ENCODE measurements around the gene VPS51. TPM values are rescaled to one million over a fixed set of nuclear protein-coding genes. Genes with fewer than 3 reads are reported as not detected.

VPS51 gene
- total and polyA plus RNA-seq, 12 donors, result 28.0 to 269 (median 146) TPM

- H3K4me3 ChIP-seq, result no peak overlapping the region
- peak in 3 of 7 donors; percentile 23 to 46 (median 40) for DNase-seq
- WGBS, 4 donors, result 54 to 78% (median 72%) methylated on average over 3 to 11 of the region's 11 CpGs
- TF ChIP-seq CTCF (IDR thresholded peaks at IDR 0.05) (no peak), POLR2A (IDR thresholded peaks at IDR 0.05) (no peak)
- intact Hi-C loops (cut with DNase I), result no loop called here
- H3K27ac ChIP-seq, result peak overlapping the region; percentile 52 to 95 (median 89)
- no peaks in the 10 kb centered on the region for H3K27me3 ChIP-seq
- peaks cover 0 to 29% of the 10 kb centered on the region in 2 donors for H3K36me3 ChIP-seq (replicated peaks in 1 of 2)
- H3K4me1 ChIP-seq (replicated peaks in 1 of 2), result peaks cover 49 to 64% of the 10 kb centered on the region in 2 donors
- no peaks in the 10 kb centered on the region for H3K9me3 ChIP-seq (replicated peaks in 1 of 3)
Observed at GRCh38 chr11:65114538-65115171, 18.6 kb downstream of the VPS51 start.

GRCh38 chr11:65115361-65116082, 19.5 kb downstream of the VPS51 start:
- WGBS, 4 donors, result 83 to 92% (median 91%) methylated on average over 10 to 21 of the region's 21 CpGs
- intact Hi-C loops (cut with DNase I), result no loop called here
- peak overlapping the region in 3 of 5 donors; percentile 89 to 95 (median 94) for H3K27ac ChIP-seq
- TF ChIP-seq POLR2A (IDR thresholded peaks at IDR 0.05), result no peak
- H3K4me1 ChIP-seq (replicated peaks in 1 of 2), result peaks cover 48 to 62% of the 10 kb centered on the region in 2 donors
- no peaks in the 10 kb centered on the region for H3K27me3 ChIP-seq
- peak in 3 of 7 donors; percentile 12 to 45 (median 39) for DNase-seq
- H3K9me3 ChIP-seq (replicated peaks in 1 of 3), result no peaks in the 10 kb centered on the region
- H3K36me3 ChIP-seq (replicated peaks in 1 of 2), result peaks cover 0 to 34% of the 10 kb centered on the region in 2 donors
- no peak overlapping the region for H3K4me3 ChIP-seq

GRCh38 chr11:65116370-65117205, 20.6 kb downstream of the VPS51 start:
- TF ChIP-seq POLR2A (IDR thresholded peaks at IDR 0.05) (peak in 1 of 2 donors; percentile 79), CTCF (IDR thresholded peaks at IDR 0.05) (no peak)
- intact Hi-C loops (cut with DNase I), result no loop called here
- H3K36me3 ChIP-seq (replicated peaks in 1 of 2), result peaks cover 0 to 37% of the 10 kb centered on the region in 2 donors
- DNase-seq, result peak; percentile 63 to 85 (median 80)
- no peaks in the 10 kb centered on the region for H3K27me3 ChIP-seq
- no peaks in the 10 kb centered on the region for H3K9me3 ChIP-seq (replicated peaks in 1 of 3)
- peak overlapping the region in 3 of 4 donors; percentile 51 to 95 (median 85) for H3K4me3 ChIP-seq
- 4 to 65% (median 17%) methylated on average over 18 to 68 of the region's 68 CpGs for WGBS, 4 donors
- H3K27ac ChIP-seq, result peak overlapping the region; percentile 57 to 95 (median 94)
- H3K4me1 ChIP-seq (replicated peaks in 1 of 2), result peaks cover 44 to 61% of the 10 kb centered on the region in 2 donors

GRCh38 chr11:65117206-65118096, 21.4 kb downstream of the VPS51 start, which contains the start of gene ZNHIT2:
Gene ZNHIT2 (minus strand): TSS chr11:65117701. CDS start chr11:65117653, 48 bp downstream.
- TF ChIP-seq CTCF (IDR thresholded peaks at IDR 0.05) (peak; percentile 93 to 99 (median 95)), POLR2A (IDR thresholded peaks at IDR 0.05) (peak; percentile 70 to 86)
- H3K4me1 ChIP-seq (replicated peaks in 1 of 2), result peaks cover 44 to 56% of the 10 kb centered on the region in 2 donors

More at GRCh38 chr11:65117206-65118096, 21.4 kb downstream of the VPS51 start, which contains the start of gene ZNHIT2:
- 1 to 2% (median 1%) methylated on average over 17 to 89 of the region's 89 CpGs for WGBS, 4 donors
- Histone ChIP-seq H3K4me3 (peak within 1 kb of the TSS; percentile 44 to 95 (median 68)), H3K36me3 (replicated peaks in 1 of 2) (peaks cover 0 to 37% of the 10 kb centered on the region in 2 donors), H3K27ac (peak within 1 kb of the TSS; percentile 57 to 95 (median 94)), H3K9me3 (replicated peaks in 1 of 3) (no peaks in the 10 kb centered on the region), H3K27me3 (no peaks in the 10 kb centered on the region)
- peak; percentile 99 to 100 (median 99) for DNase-seq
- intact Hi-C loops (cut with DNase I), result no loop called here

Measured in adrenal gland (tissue), 12 donors.